Measurements from ENCODE around the gene GALNT8. TPM values are rescaled to one million over a fixed set of nuclear protein-coding genes. Genes with fewer than 3 reads are reported as not detected.

Gene GALNT8
- total RNA-seq, 1 donor from 2014 or later: under 0.01 TPM

DNA sequence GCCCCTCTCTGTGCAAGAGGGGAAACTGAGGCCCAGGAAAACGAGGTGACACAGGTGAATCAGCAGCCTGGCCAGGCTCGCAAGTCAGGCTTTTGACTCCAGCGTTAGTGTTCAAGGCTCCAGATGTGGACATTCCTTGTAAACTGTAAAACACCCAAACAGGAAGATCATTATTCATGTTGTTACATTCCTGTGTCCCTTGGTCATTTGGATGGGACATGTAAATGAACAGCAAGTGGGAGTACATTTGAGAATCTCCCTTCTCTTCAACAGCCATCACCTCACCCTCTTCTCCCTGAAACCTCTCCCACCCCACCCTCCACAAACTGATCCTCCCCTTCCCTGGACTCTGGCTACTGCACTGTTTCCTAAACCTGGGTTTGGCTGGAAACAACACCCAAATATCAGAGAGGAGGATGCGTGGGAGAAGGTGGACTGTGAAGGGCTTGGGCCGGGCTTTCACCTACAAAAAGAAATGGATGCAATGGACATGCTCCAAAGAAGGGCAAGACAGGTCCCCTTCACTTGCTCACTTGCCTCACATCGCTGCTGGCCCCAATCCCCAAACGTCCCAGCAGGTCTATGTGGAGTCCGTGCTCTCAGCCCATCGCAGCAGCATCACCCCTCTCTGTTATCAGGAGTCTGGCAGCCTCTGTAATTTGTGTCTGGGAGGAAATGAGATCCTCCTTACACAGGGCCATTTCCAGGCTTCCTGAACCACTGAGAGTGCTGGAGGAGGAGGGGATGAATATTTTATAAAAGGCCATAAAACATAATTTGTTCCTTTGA is 76.7 kb downstream of the GALNT8 start:
- no peak for DNase-seq (ENCODE audit: low read depth in 2 of 2)

DNA sequence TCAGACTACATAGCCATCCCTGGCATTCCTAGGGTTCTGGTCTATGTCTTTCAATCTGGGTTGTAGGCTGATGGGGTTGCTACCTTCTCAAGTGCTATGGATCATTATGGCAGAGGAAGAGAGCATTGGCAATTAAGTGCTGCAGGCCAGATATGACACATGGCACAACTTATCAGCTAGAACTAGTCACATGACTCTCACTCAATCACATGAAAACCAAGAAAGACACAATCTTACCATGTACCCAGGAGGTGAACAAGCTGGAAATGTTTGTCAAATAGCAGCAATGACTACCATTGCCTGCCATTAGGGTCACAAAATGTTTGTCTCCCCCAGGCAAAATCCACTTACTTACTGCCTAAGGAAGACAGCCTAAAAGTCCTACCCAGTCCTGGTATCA is 80.4 kb downstream of the GALNT8 start:
- DNase-seq (ENCODE audit: low read depth in 2 of 2): no peak

DNA sequence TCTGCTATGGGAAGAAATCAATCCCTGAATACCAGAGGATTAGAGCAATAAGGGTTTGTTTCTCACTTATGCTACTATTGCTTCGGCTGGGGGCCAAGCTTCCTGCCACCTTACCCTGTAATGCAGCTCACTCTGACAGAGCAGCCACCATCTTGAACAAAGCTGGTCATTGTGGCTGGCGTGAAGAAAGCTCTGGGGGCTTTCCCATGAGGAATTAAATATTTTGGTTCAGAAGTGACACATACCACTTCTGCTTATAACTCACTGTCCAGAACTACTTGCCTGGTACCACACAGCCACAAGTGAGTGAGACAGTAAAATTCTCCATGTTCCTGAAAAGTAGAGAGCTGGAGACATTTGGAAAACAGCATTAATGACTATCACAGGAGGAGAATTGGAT is 82.6 kb downstream of the GALNT8 start:
- DNase-seq (ENCODE audit: low read depth in 2 of 2): no peak

DNA sequence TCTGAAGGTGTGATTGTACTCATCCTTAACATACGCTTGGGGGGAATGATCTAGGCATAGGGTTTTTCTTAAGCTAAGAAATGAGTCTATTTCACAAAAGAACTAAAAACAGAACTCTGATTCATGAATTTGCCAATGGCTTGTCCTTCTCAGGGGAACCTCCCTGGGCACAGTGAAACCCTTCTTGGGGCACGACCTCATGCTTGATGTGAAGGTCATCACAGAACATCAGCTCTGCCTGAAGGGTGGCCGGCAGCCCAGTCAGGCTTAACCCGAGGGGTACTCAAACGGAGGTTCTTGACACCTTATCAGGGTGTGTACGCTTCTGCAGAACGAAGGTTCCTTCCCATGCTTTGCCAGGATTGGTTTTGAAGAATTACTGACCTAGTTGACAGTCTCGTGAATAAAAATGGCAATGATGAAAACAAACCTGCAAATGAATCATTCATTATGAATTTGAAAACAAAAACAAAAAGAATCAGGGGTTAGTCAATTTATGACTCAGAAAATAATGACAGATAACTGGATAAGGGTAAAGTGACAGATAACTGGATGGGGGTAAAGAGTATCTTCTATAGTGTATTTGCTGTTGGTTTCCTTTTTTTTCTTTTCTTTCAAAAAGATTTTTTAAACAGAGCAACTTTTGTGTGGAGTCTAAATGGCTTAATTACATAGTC is 86.4 kb downstream of the GALNT8 start:
- no peak for DNase-seq (ENCODE audit: low read depth in 2 of 2)

DNA sequence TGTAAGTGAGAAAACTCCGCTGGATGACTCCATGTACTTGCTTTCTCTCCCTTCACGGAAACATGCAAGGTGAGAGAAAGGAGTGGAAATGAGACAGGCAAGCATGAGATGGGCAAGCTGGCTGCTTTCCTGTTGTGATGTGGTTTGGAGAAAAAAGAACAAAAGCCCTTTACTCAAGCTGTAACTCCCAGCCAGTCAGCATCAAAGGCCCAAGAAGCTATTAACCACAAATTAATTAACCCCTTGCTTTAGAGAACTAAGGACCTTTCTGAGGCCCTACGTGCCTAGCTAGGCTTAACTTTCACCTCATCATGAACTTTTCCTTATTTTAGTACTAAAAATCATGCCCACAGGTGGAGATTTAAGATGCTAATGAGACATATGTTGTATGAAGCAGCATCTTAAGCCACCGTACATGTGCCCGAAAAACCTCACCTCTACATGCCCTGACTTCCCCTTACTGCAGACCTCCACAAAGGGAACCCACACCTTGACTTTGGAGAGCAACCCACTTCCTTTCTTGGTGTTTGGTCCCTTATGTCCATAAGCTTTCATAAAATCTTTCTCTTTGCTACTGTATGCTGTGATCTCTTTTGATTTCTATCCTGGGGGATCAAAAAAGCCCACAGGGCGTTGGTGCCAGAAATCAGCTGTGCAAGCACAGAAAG is 87.0 kb downstream of the GALNT8 start:
- no peak for DNase-seq (ENCODE audit: low read depth in 2 of 2)

DNA sequence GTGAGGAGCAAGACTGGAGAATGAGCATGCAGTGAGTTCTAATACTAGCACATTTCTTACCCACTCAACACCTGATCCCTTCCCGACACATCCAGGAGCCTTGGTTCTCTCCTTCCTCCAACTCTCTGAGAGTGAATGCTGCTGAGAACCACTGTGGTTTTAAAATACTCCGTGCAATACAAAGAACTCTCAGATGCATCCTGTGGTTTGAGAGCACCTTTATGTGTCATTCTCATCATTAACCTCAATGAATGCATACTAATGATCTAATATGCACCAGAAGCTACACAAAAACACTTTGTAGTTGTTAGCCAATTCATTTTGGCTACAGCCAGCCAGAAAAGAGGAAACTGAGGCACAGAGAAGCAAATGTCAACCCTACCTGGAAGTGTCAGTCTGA is 87.6 kb downstream of the GALNT8 start:
- DNase-seq (ENCODE audit: low read depth in 2 of 2): no peak

DNA sequence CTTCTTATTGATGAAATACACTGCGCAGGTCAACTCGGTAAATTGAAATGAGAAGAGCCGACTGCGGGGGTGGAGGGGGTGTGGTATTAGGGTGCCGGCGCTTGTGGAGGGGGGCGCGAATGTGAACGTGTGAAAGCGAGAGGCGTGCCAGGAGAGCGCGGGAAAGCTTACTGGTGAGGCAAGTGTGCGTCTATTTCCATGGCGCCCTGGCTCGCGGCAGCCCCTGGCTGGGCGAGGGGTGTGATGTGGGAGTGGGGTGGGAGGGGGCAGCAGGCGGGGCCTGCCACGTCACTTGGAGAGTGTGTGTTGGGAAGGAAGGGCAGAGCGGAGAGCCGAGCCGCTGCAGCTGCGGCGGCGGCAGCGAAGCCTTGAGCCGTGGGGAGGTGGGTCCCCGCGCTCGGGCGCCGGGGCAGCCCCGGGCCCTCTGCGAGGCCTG is 88.8 kb downstream of the GALNT8 start:
- no peak for DNase-seq (ENCODE audit: low read depth in 2 of 2)

DNA sequence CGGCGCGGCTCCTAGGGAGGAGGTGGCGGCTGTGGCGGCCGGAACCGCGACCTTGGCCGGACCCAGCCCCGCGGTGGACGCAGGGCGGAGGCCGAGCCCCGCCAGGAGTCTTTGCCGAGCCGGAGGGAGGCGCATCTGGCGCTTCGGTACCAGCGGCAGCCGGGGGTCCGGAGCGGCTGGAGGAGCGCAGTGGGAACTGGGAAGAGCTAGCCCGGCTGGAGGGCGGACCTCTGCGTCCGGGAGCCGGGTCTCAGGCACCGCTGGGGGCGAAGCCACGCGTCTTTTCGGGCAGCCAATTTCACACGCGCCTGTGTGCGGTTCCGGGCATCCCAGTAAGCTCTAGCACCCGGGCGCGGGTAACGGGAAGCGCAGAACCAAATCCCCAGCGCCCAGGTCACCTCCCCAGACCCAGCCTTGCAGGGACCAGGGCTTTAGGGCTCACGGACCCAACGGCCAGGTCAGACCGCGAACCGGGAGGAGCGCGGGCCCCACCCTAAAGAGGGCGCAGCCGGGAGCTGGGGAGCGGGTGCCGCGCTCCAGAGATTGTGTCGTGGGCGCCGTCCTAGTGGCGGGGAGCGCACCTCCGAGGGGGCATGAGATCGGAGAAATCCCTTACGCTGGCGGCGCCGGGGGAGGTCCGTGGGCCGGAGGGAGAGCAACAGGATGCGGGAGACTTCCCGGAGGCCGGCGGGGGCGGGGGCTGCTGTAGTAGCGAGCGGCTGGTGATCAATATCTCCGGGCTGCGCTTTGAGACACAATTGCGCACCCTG is 89.4 kb downstream of the GALNT8 start:
- DNase-seq (ENCODE audit: low read depth in 2 of 2): no peak

DNA sequence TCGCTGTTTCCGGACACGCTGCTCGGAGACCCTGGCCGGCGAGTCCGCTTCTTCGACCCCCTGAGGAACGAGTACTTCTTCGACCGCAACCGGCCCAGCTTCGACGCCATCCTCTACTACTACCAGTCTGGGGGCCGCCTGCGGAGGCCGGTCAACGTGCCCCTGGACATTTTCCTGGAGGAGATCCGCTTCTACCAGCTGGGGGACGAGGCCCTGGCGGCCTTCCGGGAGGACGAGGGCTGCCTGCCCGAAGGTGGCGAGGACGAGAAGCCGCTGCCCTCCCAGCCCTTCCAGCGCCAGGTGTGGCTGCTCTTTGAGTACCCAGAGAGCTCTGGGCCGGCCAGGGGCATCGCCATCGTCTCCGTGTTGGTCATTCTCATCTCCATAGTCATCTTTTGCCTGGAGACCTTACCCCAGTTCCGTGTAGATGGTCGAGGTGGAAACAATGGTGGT is 90.0 kb downstream of the GALNT8 start:
- DNase-seq (ENCODE audit: low read depth in 2 of 2): no peak

DNA sequence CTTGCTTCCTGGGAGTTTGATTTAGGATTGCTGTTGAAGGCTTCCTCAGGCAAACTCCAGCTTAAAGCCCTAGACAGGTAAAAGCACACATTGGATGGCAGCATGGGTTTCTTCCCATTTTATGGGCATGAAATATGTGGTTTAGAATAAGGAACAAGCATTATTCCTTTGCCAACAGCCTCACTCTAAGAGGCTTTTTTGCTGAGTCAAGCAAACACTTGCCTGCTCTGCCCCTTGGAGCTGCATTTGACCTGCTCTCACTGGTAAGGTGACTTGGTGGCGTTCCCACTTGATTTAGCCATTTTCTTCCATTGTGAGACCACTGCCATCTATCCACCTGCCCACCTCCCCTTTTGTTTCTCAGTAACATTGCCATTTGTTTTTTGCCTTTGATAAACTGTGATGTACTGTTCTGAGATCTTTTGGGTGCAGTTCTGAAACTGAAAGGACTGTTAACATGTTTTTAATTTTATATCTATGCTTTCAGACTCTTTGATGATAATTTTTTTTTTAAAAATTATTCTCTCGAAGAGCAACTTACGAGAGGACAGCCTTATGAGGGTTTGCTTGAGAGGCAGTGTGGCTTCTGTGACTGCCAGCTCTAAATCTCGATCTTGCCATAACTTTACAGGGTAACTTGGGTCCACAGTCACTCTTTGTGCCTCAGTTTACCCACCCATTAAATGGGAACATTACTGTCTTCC is 92.6 kb downstream of the GALNT8 start:
- no peak for DNase-seq (ENCODE audit: low read depth in 2 of 2)

DNA sequence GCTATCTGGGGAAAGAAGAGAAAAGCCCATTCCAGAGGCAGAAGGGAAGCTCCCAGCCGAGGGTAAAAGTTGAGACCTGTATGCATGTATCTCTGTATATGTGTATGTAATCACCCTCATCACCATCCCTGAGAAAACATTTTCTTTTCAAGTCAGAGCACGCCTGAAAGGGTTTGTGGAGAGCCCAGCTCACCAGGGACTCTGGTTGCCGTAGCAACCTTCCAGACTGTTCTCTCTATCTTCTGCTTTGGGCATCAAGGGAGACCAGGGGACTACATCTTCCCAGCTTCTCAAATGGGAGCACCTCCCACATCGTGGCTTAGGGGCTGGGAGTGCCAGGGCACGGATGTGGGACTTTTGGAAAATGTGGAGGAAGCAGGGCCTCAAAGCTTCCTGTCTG is 93.5 kb downstream of the GALNT8 start:
- DNase-seq (ENCODE audit: low read depth in 2 of 2): no peak

DNA sequence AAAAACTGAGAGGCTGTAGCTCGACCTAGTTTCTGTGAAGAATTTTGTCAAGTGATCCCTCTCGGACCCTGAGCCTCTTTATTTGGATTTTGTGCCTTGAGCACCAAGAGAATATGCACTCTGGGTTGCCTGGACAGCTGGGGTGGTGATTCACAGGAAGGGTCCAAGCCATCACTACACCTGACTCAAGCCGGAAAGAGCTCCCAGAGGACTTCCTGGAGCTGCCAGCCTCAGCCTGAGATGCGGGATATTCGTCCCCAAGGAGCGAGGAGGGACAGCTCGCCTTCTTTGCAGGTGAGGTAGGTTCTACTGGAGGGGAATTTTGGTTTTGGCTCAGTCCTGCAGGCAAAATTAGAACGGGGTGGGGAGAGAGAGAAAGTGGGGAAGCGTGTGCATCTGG is 94.3 kb downstream of the GALNT8 start:
- no peak for DNase-seq (ENCODE audit: low read depth in 2 of 2)

DNA sequence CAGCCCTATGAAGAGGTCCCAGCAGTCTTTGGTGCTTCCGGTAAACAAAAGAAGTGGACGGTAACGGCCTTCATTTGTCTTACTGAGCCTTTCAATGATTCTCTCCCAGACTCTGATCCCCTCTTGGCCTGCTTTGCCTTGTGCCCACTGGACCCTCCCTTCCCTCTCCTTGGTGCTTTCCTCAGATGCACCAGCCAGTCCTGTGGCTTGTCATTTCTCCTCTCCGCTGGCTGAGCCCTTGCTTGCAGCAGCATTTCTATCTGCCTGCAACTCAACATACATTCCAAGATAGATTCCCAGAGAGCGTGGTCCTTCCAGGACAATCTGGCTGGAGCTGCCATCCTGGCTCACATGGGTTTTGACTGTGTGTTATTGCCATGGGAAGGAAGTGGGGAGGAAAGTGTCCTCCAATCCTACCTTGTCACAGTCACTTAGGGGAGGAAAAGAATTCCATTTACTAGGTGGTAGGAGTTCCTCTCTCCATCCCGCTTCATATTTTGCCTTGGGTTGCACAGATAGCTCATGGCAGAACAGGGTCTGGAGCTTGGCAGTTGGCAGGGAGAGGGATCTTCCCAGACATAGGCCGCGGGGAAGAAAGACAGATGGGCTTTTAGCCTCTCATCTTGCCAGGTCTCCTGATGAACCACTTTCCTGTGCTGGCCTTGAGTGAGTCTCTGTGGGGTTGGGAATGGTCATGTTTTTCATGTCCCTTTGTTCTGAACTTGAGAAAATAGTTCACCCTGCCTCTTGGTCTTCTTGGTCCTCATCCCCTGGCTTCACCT is 96.7 kb downstream of the GALNT8 start:
- DNase-seq (ENCODE audit: low read depth in 2 of 2): no peak

DNA sequence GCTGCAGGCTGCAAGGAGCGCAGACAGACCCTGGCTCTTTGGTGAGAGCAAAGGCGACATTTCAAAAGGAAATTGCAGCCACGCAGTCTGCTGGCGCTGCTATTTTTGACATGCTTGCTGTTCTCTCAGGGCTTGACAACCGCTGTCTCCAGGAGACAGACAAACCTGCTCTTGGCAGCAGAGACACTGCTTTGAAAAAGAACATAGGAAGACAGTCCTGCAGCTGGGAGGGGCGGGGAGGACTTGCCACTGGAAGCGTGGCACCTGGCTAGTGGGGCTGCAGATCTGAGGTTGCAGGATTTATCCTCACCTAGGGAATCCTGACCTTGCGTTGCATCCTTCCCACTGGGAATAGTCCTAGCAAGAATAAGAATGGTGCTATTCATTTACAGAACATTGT is 97.7 kb downstream of the GALNT8 start:
- no peak for DNase-seq (ENCODE audit: low read depth in 2 of 2)

DNA sequence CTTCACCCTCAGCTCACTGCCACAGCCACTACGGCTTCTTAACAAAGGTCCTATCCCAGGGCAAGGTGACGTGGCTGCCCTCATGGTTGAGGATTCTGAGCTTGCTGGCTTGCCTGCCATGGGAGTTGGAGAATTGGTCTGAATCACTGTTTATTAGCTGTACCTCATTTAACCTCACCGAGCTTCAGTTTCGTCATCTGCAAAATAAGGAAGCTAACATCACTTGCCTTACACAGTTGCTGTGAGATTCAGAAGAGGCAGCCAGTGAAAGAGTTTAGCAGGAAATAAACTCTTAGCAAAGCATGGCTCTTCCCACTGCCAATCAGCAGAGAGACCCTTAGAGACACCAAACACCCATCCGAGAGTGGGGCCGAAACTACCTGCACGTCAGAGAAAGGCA is 99.5 kb downstream of the GALNT8 start:
- DNase-seq (ENCODE audit: low read depth in 2 of 2): no peak

DNA sequence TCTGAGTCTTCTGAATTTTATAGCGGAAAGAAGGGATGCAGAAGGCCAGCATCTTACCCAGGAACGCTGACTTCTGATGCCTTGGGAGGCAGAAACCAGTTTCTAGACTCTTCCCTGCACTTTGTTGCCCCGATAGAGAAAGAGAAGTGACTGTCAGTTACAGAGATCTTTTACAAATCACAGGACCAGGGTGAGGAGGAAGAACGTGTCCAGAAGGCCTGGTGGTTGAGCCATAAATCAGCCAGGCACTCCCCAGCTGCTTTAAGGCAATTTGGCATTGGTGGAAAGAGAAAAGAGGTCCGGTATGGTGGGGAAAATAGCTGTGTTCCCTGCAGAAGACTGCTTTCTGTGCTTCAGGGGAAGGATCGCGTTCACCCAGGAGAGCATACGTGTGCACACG is 100.8 kb downstream of the GALNT8 start:
- DNase-seq (ENCODE audit: low read depth in 2 of 2): no peak

Measured in dermis microvascular lymphatic vessel endothelial cell (primary cell).